ENCODE results near the gene RASSF3.

The RASSF3 gene

DNA sequence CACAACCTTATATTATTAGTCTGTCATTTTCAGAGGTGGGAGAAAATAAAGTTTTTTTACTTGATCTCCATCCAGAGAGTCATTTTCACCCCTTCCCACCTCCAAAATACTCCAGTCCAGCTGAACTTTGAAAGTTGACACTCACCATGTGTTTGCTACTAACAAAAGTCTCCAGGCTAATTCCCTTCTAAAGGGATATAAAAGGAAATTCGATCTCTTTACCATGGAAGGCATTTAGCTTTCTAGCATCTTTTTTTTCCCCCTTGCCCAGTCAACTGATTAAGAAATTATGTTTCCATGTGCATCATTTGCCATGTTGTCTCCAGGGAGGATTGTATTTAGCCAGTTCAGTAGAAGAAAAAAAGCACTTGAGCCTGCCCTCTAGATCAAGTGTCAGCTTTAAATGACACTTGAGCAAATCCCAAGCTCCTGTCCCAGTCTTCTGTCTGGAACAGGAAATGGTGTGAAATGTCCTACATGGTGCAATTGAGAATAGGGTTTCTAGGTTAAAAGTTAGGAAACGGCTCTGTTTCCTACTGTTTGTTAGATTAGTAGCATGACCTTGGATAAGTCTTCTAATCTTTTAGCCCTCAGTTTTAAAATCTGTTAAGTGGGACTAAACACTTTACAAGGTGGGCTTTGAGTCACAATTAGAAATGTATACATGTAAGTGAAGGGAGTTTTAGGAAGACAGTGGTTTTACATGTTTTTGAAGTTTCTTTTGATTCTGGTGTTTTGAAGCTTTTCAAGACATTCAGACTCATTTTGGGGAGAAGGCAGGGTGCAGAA is 81.7 kb downstream of the RASSF3 start:
- no peak for DNase-seq (ENCODE audit: low read depth)

DNA sequence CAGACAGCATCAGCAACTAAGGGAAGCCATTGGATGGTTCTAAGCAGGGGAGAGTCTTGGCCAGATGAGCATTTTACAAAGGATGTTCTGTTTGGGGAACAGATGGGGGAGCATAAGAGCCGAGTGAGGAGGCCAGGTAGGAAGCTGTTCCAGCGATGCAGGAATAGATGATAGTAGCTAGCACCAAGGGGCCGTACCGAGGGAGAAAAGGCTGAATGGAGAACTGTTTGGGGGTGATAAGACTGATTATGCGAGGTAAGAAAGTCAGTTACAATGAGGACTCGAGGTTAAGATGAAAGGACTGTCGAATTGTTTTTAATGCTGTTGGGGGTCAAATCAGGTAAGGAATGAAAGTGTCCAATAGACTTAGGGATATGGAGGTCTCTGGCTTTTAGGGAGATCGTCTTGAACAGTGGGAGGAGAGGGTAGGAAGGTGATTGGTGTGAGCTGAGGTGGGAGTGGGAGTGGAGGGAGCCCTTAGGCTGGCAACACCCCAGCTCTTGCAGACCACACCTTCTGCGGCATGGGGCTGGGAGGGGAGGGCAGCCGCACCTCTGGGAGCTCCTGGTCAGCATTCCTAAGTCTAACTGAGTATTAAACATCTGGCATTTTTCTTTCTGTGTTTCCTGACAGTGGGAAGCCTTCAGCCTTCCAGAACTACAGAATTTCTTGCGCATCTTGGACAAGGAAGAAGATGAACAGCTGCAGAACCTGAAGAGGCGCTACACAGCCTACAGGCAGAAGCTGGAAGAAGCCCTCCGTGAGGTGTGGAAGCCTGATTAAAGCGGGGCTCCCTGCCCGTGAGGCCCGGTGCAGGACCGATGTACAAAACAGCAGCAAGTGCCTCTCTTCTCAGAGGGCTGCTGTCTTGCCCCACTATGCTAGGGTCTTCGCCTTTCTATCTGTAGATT is 84.1 kb downstream of the RASSF3 start:
- no peak for DNase-seq (ENCODE audit: low read depth)

DNA sequence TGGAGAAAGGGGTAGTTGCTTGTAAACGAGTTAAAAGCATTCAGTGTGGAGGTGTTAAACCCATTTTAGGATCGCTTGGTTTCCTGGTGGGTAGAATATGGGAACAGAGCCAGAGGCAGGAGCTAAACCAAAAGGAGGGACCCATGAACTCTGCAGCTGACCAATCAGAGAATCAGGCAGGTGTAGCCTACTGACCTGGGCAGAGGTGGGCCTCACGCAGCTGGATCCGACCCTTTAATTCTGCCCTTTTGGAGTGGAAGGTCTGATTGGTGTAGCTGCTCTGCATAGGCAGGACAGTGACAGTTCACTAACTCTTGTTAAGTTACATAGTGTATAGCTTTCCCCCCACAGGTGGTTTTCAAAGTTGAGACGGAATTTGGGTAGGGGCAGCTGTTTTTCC is 85.3 kb downstream of the RASSF3 start:
- no peak for DNase-seq (ENCODE audit: low read depth)

DNA sequence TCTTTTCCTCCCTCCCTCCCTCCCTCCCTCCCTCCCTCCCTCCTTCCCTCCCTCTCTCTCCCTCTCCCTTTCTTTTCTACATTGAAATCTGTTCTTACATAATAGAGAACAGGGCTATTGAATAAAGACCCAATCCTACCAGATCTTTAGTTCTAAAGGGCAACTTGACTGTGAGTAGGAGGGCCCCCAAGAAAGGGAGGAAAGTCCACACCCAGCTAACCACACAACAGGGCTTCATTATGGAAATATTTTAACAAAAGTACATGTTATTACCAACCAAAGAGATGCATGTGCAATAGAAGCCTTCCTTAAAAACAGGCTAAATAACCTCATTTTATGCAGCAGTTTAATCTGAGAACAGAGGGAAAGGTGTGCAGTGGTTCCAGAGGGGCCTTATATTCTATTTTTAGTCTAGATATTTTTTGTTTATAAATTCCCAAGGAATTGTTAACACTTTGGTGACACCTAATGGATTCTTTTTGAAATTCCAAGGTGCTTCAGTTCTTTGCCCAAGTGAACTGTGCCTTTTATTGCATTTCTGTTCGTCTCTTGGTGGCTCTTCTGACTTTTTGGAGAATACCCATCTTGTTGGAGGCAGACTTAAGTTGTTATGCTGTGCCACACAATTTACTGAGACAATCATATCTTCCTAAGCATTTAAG is 85.9 kb downstream of the RASSF3 start:
- no peak for DNase-seq (ENCODE audit: low read depth)

DNA sequence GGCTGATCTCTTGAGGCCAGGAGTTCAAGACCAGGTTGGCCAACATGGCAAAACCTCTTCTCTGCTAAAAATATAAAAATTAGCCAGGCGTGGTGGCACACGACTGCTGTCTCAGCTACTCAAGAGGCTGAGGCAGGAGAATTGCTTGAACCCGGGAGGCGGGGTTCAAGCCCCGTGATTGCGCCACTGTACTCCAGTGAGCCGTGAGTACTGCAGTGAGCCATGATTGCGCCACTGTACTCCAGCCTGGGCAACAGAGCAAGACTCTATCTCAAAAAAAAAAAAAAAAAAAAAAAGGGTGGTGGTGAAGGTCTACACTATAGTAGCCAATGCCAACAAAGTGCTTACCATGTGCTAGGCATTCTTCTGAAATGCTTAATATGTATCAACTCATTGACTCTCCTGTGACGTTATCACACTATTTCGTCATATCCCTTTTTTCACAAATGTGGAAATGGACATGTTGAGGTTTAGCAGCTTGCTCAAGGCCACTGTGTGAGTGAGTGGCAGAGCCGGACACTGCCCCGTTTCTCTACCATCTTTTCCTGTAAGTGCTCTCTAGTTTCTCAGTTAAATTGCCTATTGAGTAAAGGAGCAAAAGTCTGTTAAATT is 89.3 kb downstream of the RASSF3 start:
- no peak for DNase-seq (ENCODE audit: low read depth)

DNA sequence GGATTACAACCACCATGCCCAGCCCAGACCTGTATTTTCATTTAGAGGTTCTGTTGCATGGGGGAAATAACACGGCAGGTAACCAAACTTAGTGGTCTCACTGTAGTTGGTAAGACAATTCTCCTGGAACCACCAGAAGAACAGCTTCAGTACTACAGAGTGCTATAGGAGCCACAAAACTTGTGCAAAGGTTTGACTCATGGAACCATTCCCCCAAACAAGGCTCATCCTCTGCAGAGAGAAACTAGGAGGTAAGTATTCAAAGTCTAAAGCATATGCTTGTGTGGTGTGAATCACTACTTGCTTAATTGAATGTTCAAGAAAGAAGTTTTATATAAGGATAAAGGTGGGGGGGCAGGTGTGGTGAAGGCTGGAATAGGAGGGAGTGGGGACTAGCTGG is 90.2 kb downstream of the RASSF3 start:
- DNase-seq (ENCODE audit: low read depth), result no peak

DNA sequence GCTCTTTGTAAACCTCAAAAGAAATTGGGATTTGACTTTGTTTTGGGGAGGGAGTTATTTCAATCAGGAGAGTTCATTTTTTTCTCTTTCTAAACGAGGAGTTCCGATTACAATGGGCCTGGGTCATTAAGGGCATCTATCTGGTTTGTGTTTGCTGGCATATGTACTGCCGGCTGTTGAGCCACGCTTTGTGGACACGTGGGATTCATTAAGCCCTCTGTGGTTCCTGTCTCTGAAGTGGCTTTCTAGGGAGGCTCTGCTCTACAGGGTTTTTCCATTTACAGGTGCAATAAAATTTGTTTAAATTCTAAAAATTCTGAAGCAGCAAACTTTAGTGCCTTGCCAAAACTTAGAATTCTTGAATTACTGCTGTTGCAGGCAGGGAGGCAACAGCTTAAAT is 91.0 kb downstream of the RASSF3 start:
- DNase-seq (ENCODE audit: low read depth), result no peak

DNA sequence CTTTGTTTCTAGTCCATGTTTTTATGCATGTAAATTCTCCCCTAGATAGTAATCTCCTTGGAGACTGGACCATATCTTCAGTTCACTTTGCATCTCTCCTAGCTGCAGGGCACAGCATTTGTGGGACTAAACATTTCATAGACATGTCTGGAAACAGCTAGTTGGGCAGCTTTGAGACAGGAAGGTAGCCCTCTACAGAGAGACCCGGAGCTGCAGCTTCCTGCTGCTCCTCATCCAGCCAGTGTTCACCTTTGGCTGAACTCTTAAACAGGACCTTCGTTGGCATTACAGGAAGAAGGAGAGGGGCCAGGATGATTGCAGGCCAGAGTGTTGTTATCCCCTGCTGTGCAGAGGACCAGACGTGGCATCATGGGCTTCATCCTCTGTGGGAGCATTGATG is 96.0 kb downstream of the RASSF3 start:
- no peak for DNase-seq (ENCODE audit: low read depth)

DNA sequence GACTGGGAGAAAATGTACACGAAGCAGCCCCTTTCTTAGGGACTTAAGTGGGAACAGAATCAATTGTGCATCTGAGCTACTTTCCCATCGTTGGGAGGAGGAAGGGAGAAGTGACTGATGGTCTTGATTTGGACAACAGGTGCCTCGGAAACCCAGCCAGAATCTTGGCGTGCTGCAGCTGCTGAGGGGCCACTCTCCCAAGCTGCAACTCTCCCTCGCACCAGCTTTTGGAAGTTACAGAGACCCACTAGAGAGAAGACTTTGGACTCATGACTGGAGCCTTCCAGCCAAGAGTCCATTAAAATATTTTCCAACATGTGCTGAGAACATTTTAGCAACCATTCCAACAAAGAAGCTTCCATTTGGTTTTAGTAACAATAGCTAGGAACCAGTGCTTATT is 96.6 kb downstream of the RASSF3 start:
- DNase-seq (ENCODE audit: low read depth), result no peak

DNA sequence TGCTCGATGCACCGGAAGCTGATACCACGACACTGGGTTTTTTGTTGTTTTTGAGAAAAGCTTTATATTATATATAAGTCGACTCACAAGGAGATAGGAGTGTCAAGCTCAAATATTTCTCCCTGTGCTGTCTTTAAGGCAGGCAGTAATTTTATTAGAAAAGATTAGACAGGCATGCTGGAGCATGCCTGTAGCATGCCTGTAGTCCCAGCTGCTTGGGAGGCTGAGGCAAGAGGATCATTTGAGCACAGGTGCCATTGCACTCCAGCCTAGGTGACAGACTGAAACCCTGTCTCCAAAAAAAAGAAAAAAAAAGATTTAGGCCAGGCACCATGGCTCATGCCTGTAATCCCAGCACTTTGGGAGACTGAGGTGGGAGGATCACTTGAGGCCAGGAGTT is 97.1 kb downstream of the RASSF3 start:
- no peak for DNase-seq (ENCODE audit: low read depth)

DNA sequence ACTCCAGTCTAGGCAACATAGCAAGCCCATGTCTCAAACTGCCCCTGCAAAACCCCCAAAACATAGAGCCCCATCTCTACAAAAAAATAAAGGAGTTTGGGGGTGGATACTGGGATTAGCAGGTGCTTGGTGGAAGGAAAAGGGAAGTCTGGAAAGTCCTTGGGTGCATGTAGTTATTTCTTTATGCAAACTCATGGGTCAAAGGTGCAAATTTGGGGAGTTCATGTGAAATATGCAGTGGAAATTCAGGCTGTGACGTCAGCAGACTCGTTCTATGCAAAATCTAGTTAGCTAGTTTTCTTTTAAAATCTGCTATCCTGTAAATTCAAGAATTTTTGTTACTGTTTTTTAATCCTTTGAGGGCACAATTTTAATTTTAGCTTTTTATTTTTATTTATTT is 97.6 kb downstream of the RASSF3 start:
- no peak for DNase-seq (ENCODE audit: low read depth)

DNA sequence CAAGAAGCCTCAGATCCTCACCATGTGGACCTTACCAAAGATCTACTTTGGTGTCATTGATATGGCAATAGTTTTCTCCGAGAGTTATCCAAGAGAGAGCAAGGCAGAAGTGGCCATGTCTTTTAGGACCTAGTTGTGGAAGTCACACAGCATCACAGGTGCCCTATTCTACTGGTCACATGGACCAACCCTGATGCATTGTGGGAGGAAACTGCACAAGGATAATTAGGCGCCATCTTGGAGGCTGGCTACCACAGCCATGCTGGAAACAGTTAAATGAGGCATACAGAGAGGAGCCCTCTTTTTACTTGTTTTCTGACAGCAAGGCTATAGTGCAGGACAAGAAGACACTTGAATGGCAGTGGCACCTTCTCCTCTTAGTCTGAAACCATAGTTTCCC is 99.1 kb downstream of the RASSF3 start:
- no peak for DNase-seq (ENCODE audit: low read depth)

DNA sequence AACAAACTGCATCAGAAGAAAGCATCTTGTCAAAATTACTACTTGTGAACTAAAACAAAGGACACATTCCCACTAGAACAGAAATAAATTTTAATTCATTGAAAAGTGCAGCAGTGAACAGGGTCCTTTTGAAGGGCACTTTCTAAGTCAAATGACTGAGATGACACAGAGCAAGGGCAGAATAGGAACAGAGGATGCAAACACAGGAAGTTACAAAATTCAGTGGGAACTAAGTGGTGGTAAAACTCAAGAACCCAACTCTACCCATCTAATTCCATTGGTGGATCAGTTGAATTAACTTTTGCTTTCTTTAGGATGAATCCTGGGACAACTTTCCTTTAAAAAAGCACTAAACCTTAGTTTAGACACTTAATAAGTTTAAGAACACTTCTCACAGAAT is 103.1 kb downstream of the RASSF3 start:
- no peak for DNase-seq (ENCODE audit: low read depth)

DNA sequence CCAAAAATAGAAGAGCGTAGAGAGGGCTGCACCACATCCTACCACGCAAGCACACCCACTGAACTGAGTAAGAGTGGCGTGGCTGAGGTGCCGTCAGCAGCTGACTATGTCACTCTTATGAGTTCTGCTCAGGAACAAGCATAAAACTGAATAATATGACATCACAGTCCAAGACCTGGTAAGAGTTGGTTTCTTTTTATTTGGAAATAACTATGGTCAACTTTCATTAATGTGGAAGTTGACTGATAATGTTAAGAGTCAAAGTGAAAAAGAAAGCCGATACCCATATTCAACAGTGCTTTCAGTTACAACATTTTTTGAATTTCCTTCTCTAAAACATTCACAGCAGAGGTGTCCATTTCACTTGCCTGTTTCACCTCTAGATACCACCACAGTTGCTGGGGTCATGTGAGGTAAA is 104.3 kb downstream of the RASSF3 start:
- DNase-seq (ENCODE audit: low read depth), result no peak

DNA sequence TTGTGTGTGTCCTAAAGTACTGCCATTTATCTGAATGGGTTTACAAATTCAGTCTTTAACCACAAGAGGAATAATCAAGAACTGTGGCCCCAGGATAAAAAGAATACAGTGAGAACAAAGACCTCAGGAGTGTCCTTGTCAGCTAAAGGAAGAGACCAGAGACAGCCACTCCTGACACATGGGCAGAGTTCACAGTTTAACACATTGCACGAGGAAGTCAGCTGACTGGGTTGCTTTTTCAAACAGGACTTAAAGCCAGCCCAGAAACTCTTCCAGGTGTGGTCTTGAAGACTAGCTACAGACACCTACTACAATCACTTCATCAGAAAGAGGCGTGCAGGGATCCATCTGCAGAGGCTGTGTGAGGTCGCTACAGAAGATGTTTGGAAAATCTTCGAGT is 106.1 kb downstream of the RASSF3 start:
- DNase-seq (ENCODE audit: low read depth), result no peak

DNA sequence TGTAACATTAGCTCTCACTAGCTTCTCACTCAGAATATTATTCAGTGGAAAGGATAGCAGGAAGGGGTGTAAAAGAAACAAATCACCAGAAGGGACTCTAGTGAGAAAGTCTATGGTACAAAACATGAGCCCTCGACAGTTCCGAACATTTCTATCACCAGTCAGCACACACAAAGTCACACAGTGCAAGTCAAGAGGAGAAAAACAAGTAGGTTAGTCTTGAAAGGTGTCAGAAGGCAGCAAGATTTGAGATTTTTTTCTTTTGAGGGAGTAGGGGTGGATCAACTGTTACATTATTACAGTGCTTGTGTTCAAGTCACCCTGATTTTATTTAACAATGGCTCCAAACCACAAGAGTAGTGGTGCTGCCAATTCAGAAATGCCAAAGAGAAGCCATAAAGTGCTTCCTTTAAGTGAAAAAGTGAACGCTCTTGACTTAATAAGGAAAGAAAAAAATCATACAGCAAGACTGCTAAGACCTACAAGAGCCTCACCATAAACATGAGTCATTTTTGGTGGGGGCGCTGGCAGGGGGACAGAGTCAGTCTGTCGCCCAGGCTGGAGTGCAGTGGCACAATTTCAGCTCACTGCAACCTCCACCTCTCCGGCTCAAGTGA is 106.7 kb downstream of the RASSF3 start:
- no peak for DNase-seq (ENCODE audit: low read depth)

DNA sequence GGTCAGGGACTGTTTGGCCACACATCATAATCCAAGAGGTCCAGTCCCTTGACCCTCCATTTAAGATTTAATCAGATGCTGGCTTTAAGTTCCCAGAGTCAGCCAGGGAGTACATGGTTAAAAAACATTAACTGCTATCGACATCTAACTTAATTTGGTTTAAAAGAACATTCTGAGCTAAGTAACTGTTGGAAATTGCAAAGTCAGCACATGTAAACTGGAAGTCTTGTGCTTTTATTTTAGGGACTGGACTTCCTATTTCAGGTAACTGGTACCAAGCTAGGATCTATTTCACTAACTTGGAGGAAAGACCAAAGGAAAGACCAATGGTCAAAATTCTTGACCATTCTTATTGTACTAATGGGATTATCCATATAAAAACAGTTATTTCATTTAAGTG is 108.4 kb downstream of the RASSF3 start:
- DNase-seq (ENCODE audit: low read depth), result no peak

DNA sequence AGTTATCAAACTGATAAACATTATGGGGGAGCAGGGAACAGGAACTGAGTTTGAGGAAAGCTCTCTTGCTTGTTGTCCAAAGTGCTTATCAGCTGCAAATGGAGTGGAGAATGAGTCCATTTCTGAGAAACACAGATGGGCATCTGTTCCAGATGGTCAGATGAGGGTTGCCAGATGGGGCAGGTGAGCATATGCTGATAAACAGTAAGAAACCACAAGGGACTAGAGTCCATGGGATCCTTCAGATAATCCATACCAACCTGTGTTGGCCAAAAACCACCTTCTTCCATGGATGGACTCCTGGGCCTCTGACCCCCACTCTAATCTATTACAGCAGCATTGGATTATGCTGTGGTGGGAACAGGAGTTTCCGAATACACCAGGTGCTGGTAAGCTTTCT is 110.6 kb downstream of the RASSF3 start:
- DNase-seq (ENCODE audit: low read depth), result no peak

DNA sequence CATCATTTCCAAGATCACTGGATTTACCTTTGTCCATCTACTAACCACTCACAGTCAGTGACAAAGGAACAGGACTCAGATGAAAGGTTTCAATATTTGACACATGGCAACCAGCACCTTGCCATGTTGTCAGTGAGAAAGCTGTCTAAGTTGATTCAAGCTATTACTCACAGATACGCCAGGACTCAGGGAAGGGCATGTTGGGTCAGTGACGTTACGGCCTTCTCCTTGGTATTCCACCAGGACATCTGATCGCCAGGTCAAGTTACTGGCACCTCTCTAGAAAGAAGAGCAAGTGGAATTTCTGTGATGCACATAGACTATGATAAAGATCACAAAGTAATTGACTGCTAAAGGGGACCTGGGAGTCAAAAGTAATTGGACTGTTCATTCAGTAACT is 112.5 kb downstream of the RASSF3 start:
- no peak for DNase-seq (ENCODE audit: low read depth)

DNA sequence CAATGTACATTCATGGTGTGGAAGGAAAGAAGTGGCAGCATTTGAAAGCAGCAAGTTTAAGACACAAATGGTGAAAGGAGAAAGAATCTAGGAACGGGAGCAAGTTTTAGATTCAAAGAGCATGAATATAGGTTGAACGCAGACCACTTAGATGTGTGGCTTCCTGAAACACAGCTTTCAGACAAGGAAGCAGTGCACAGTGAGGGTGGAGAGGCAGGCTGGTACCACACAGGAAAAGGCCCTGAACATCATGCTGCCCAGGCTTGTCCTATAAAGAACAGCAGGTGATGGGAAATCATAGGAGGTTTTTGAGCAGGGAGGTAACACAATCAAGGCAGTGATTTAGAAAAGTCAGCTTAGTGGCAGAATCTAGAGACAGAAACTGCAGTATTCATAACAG is 113.3 kb downstream of the RASSF3 start:
- no peak for DNase-seq (ENCODE audit: low read depth)

DNA sequence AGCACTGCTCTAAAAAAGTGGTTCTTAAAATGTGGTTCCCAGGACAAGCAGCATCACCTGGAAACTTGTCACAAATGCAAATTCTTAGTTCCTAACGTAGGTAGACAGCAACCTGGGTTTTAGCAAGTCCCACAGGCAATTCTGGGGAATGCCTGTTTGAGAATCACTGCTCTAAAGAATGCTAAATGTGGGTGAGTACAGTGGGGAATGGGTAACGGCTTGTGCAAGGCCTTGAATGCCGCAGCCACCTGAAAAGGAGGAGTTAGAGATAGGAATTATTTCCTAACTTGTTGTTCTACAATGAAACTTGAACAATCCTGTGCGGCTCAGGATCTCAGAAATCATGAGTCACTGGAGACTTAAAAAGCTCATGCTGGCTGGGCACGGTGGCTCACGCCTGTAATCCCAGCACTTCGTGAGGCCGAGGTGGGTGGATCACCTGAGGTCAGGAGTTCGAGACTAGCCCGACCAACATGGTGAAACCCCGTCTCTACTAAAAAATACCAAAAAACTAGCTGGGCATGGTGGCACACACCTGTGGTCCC is 114.0 kb downstream of the RASSF3 start:
- no peak for DNase-seq (ENCODE audit: low read depth)
